Activated CD4-positive, alpha-beta T cell treated with anti-CD3 and anti-CD28 coated beads for 48 hours (primary cell): ENCODE results near the gene PBX1.

ENCODE experiments used
- DNase-seq: peaks from one replicate; pipeline ENCODE4 v3.0.0-alpha.2; 2020

The PBX1 gene

GRCh38 chr1:164843743-164844500 is 284.9 kb downstream of the PBX1 start:
- DNase-seq, result no peak

GRCh38 chr1:164846731-164847691 is 288.0 kb downstream of the PBX1 start:
- DNase-seq, result no peak

GRCh38 chr1:164853146-164853545 is 294.2 kb downstream of the PBX1 start:
- no peak for DNase-seq

GRCh38 chr1:164855716-164856329 is 296.8 kb downstream of the PBX1 start:
- no peak for DNase-seq

DNA sequence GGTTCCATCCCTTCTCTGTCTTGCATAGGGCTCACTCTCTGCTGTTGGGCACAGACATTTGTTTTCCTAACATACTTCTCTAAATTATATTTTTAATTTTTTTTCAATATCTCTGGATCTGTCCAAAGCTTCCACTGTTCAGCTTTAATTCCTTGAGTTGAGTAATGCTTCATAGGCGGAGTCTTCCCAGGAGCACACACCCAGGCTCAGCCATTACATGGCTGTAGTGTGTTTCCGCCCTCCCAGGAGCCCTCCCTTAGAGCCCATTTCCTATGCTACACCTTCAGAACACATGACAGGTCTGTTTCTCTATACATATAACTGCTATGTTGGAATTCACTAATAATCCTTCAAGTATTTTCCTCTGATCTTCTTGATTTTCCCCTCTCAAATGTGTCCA is 297.4 kb downstream of the PBX1 start:
- no peak for DNase-seq

GRCh38 chr1:164857439-164857838 is 298.5 kb downstream of the PBX1 start:
- DNase-seq, result no peak

- DNase-seq, result no peak
Observed at GRCh38 chr1:164858096-164858632, 299.2 kb downstream of the PBX1 start.

DNA sequence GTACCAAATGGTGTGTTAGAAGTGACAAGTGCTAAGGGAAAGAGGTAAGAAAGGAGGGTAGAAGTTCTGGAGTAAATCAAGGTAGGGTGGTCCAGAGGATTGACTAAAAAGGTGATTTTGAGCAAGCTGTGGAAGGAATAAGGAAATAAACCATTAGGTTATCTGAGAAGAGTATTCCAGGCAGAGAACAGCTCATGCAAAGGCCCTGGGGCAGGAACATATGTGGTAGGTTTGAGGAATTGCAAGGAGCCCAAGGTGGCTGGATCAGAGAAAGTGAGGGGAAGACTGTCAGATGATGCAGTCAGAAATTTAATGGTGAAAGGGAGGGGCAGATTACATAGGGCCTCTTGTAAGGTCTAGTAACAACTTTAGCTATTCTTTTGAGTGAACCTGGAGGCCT is 302.6 kb downstream of the PBX1 start:
- DNase-seq, result no peak

- no peak for DNase-seq
Observed at GRCh38 chr1:164863056-164863455, 304.1 kb downstream of the PBX1 start.

- DNase-seq, result no peak
Observed at GRCh38 chr1:164864161-164864560, 305.2 kb downstream of the PBX1 start.

- DNase-seq, result no peak
Observed at GRCh38 chr1:164865385-164865784, 306.4 kb downstream of the PBX1 start.

DNA sequence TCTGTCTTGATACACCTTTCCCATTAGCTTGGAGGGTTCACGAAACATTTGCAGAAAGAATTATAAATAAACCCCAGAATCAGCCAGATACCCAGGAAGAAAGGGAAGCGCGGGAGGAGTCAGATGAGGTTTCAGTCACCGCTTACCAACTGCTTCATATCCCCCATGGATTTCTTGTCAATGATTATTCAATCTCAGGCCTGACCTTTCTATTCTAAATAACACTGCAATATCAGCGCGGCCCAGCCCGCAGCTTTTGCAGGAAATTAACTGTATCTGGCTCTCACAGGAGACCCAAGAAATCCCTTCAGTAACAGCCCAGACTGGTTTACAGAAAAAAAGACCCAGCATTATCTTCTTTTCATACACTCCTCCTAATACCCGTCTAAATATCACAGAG is 308.6 kb downstream of the PBX1 start:
- DNase-seq, result no peak

DNA sequence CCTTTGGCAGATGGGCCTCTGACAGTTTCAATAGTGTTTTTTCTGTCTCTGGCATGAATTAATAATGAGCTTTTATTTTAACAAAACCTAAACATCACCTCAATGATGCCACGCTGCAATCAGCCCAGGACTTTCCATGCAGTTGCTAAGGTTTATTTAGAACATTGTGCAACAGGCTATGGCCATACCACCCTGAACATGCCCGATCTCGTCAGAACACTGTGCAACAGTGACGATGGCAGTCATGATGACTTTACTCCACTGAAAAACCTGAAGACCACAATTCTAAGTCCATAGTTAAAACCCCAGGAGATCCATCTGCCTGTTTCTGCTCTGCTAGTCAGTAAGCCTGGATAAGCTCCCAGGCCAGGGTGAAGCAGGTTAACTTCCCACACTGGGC is 310.0 kb downstream of the PBX1 start:
- DNase-seq, result no peak

DNA sequence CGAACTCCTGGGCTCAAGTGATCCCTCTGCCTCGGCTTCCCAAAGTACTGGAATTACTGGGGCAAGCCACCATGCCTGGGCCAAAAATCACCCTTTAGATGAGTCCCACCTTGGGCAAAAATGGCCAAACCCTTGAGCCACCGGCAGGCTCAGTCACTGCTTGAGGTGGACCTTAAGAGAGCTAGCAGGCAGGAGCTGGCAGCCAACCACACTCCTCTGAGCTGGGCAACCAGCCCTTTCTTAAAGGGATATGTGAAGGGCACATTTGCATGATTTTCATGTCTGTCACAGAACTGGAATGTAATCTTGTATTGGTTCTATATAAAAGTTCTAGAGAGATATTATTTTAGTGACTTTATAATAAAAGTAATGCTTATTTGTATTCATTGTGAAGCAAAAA is 316.5 kb downstream of the PBX1 start:
- no peak for DNase-seq

GRCh38 chr1:164876398-164877116 is 317.6 kb downstream of the PBX1 start:
- no peak for DNase-seq

DNA sequence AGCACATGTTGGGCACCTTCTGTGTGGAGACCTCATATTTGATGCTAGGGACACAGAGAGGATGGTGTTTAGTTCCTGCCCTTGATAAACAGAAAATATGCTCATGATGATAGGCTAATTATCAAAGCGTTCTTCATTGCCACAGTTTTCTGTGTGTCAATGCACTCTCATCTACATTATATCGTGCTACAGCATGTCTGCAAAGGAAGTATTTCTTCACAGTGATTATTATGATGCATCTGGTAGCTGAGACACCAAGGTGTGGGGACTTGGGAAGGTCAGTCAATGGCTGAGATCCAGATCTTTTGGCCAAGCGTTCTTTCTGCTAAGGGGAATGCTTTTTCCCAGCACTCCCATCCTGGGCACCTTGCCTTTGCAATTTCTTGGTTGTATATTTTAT is 321.2 kb downstream of the PBX1 start:
- no peak for DNase-seq

DNA sequence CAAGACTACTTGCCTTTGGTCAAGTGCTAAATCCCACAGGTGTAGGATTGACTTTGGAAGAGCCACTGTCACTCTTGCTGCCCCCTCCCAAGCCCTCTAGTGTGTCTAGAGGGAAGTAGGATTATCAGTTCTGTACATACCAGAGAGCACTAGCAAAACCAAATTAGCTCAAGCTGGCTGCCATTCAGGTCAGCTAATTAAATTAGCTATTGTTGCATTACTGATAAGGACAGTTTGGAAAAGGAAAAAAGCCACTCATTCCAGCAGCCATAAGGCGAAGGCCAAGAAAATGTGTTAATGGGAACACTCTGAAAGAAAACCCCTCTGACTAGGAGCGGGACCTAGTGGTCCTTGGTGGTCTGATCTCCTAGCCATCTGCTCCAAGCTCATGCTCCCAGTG is 321.7 kb downstream of the PBX1 start:
- DNase-seq, result no peak

DNA sequence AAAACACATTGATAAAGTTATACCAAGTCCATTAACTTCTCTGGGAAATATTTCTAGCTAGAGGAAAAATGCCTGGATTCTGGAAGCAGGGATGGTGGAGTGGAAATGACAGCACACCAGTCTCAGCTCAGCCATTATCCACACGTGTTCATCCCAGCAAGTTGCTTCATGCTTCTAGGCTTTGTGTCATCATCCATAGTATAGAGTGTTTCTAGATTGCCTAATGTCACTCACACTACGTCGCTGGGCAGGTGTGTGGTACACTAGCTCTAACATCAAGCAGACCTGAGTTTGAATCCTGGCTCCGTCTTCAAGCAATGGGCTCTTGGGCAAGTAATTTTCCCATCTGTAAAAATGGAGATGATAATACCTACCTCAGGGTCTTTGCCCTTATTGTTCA is 326.3 kb downstream of the PBX1 start:
- DNase-seq, result no peak

DNA sequence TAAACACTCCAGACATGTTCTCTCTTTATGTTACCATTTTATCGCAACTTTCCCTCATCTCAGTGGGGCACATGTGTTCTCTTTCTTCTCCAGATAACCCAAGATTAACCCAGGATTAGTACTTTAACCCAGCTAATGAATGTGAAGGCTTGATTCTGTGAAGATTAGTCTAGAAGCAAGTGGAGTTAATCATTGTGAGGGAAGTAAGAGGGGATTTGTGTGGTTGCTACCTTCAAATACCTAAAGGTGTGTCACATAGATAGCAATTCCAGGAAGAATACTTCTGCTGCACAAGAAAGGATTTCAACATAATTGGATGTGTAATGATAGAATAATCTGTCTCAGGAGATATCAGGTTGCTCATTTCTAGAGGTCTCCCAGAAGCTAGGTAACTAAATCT is 327.1 kb downstream of the PBX1 start:
- DNase-seq, result no peak

GRCh38 chr1:164891615-164892014 is 332.6 kb downstream of the PBX1 start:
- DNase-seq, result no peak

- DNase-seq, result no peak
Observed at GRCh38 chr1:164895026-164895912, 336.3 kb downstream of the PBX1 start.

DNA sequence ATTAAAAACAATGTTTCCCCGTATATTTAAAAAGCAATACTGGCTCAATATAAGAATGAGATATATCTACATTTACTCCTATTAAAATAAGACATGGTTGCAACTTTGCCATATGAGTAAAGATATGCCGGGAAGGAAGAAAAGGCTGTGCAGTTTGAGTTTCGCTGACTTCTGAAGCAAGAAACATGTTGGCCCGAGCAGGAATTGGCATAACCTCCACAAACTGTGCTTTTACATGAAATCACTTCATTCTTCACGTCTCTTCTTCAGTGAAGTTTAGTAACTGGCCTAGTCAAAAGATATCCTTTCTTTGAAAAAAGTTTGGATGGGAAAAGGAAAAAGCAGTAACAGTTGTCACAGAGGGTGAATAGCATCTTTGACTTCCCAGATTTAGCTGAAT is 342.0 kb downstream of the PBX1 start:
- no peak for DNase-seq
